H1 (cell line): ENCODE data around the gene ROR1. TPM values are rescaled to one million over a fixed set of nuclear protein-coding genes. Genes with fewer than 3 reads are reported as not detected.

Experiments used
- CTCF ChIA-PET: fragments of 300-600 bp; sonication (Branson Sonifier 250); formaldehyde crosslinking; loops from one replicate; lab custom pipeline; 2021; ENCODE audit not compliant: partially characterized antibody; lab: Charles Lee
- POLR2A ChIA-PET: fragments of 300-600 bp; sonication (Branson Sonifier 250); formaldehyde crosslinking; loops from one replicate; lab custom pipeline; 2021; ENCODE audit warnings: inconsistent platforms; ENCODE audit not compliant: partially characterized antibody; lab: Charles Lee
- DNase-seq, 2 experiments: peaks; one replicate each; pipeline versions ENCODE4 v3.0.0 to v3.0.0-alpha.2; 2010 to 2022; ENCODE audit warnings: low spot score in 2 of 2, low read depth in 1 of 2, mixed read lengths in 1 of 2
- FAIRE-seq: peaks from 2 replicates; lab custom pipeline; 2011; peaks lifted over from hg19 to GRCh38; lab: Jason Lieb, UNC
- H2AFZ ChIP-seq: 2 replicates; pipeline ENCODE4 v1.8.1; 2012; ENCODE audit warnings: low read length, inconsistent platforms
- H2AK5ac ChIP-seq: 2 replicates; pipeline ENCODE4 v1.6.1; 2013; ENCODE audit warnings: low read depth, low read length
- H2BK120ac ChIP-seq: replicated peaks from 2 replicates; pipeline ENCODE3; 2013; ENCODE audit warnings: low read depth, low read length, inconsistent platforms
- H2BK12ac ChIP-seq: 2 replicates; pipeline ENCODE4 v1.6.1; 2013; ENCODE audit warnings: low read depth, low read length
- H2BK15ac ChIP-seq: 2 replicates; pipeline ENCODE4 v1.6.1; 2013; ENCODE audit warnings: low read length
- H2BK20ac ChIP-seq: 2 replicates; pipeline ENCODE4 v1.6.1; 2013; ENCODE audit warnings: low read length
- H2BK5ac ChIP-seq: 2 replicates; pipeline ENCODE4 v1.6.1; 2013; ENCODE audit warnings: low read depth, low read length
- H3K14ac ChIP-seq: 2 replicates; pipeline ENCODE4 v1.6.1; 2013; ENCODE audit warnings: inconsistent platforms; ENCODE audit not compliant: insufficient read length
- H3K18ac ChIP-seq: 2 replicates; pipeline ENCODE4 v1.6.1; 2013; ENCODE audit warnings: low read length; ENCODE audit errors: extremely low read depth
- H3K23ac ChIP-seq: 2 replicates; pipeline ENCODE4 v1.6.1; 2013; ENCODE audit warnings: inconsistent platforms; ENCODE audit not compliant: insufficient read length
- H3K23me2 ChIP-seq: 2 replicates; pipeline ENCODE4 v1.6.1; 2013; ENCODE audit warnings: low read depth, low read length
- H3K27ac ChIP-seq: 2 replicates; pipeline ENCODE4 v1.6.1; 2011; ENCODE audit warnings: low read depth, low read length, inconsistent platforms
- H3K27me3 ChIP-seq, 4 experiments: replicated peaks in 1 of 4; 1 replicate in 1 of 4; 2 replicates in 3 of 4; pipeline versions ENCODE4 v1.6.1 to v1.8.1; 2011 to 2013; ENCODE audit warnings: low read length in 3 of 4, mild to moderate bottlenecking in 3 of 4, inconsistent platforms in 2 of 4, mixed read lengths in 2 of 4, moderate library complexity in 1 of 4; ENCODE audit not compliant: control insufficient read depth in 3 of 4, insufficient read depth in 3 of 4; ENCODE audit errors: extremely low read depth in 1 of 4
- H3K36me3 ChIP-seq, 4 experiments: 2 replicates each; pipeline versions ENCODE4 v1.6.1 to v1.8.1; 2011 to 2013; ENCODE audit warnings: mild to moderate bottlenecking in 4 of 4, low read length in 3 of 4, moderate library complexity in 2 of 4, control low read depth in 1 of 4, inconsistent platforms in 1 of 4; ENCODE audit not compliant: insufficient read depth in 4 of 4, control insufficient read depth in 2 of 4
- H3K4ac ChIP-seq: replicated peaks from 2 replicates; pipeline ENCODE3; 2013; ENCODE audit warnings: low read length, low read depth, mixed read lengths, inconsistent platforms; ENCODE audit not compliant: insufficient read length
- H3K4me1 ChIP-seq, 4 experiments: replicated peaks in 1 of 4; 1 replicate in 1 of 4; 2 replicates in 3 of 4; pipeline versions ENCODE4 v1.6.1 to v1.8.1; 2011 to 2013; ENCODE audit warnings: low read length in 3 of 4, inconsistent platforms in 2 of 4, mixed read lengths in 1 of 4; ENCODE audit not compliant: insufficient read depth in 4 of 4, control insufficient read depth in 3 of 4
- H3K4me2 ChIP-seq, 2 experiments: 2 replicates each; pipeline versions ENCODE4 v1.6.1 to v1.8.1; 2011 to 2013; ENCODE audit warnings: low read depth in 2 of 2, low read length in 2 of 2, control low read depth in 1 of 2, inconsistent platforms in 1 of 2, mild to moderate bottlenecking in 1 of 2; ENCODE audit not compliant: insufficient read depth in 1 of 2
- H3K4me3 ChIP-seq, 4 experiments: fragments of 200-600, 300-600 bp in 1 of 4; sonication (generic), shearing (Covaris generic), sonication (Bioruptor Twin) in 1 of 4; 2 replicates each; pipeline versions ENCODE4 v1.5.1 to v1.8.1; 2011 to 2016; ENCODE audit warnings: low read length in 4 of 4, low read depth in 3 of 4, control low read depth in 2 of 4, inconsistent platforms in 2 of 4, mild to moderate bottlenecking in 2 of 4, mixed read lengths in 1 of 4, moderate library complexity in 1 of 4; ENCODE audit not compliant: insufficient read depth in 2 of 4; ENCODE audit errors: extremely low read depth in 1 of 4
- H3K56ac ChIP-seq: replicated peaks from 2 replicates; pipeline ENCODE3; 2013; ENCODE audit warnings: low read depth, mild to moderate bottlenecking, mixed read lengths, low read length, inconsistent platforms; ENCODE audit not compliant: insufficient read length
- H3K79me1 ChIP-seq: 2 replicates; pipeline ENCODE4 v1.6.1; 2013; ENCODE audit warnings: low read depth, low read length, control low read depth
- H3K79me2 ChIP-seq, 2 experiments: 2 replicates each; pipeline versions ENCODE4 v1.6.1 to v1.8.1; 2012 to 2013; ENCODE audit warnings: low read length in 2 of 2, mild to moderate bottlenecking in 2 of 2, inconsistent platforms in 1 of 2; ENCODE audit not compliant: insufficient read depth in 2 of 2, control insufficient read depth in 1 of 2
- H3K9ac ChIP-seq, 4 experiments: replicated peaks in 1 of 4; 1 replicate in 1 of 4; 2 replicates in 3 of 4; pipeline versions ENCODE4 v1.6.1 to v1.8.1; 2011 to 2013; ENCODE audit warnings: low read depth in 3 of 4, low read length in 3 of 4, control low read depth in 2 of 4, mild to moderate bottlenecking in 2 of 4, moderate library complexity in 2 of 4, inconsistent platforms in 1 of 4; ENCODE audit errors: extremely low read depth in 1 of 4
- H3K9me3 ChIP-seq, 2 experiments: 2 replicates each; pipeline versions ENCODE4 v1.6.1 to v1.8.1; 2012 to 2013; ENCODE audit warnings: mild to moderate bottlenecking in 2 of 2, moderate library complexity in 2 of 2, control low read depth in 1 of 2, inconsistent platforms in 1 of 2, low read depth in 1 of 2, low read length in 1 of 2, mixed read lengths in 1 of 2; ENCODE audit not compliant: insufficient read depth in 2 of 2
- H4K20me1 ChIP-seq, 2 experiments: replicated peaks in 1 of 2; 2 replicates each; pipeline versions ENCODE3 to v1.8.1; 2011 to 2013; ENCODE audit warnings: inconsistent platforms in 2 of 2, low read length in 2 of 2, mild to moderate bottlenecking in 1 of 2; ENCODE audit not compliant: insufficient read depth in 2 of 2, control insufficient read depth in 1 of 2
- H4K5ac ChIP-seq: 2 replicates; pipeline ENCODE4 v1.6.1; 2013; ENCODE audit warnings: low read length, low read depth, mixed read lengths, inconsistent platforms; ENCODE audit not compliant: insufficient read length
- H4K8ac ChIP-seq: 2 replicates; pipeline ENCODE4 v1.8.0; 2013; ENCODE audit warnings: mild to moderate bottlenecking, moderate library complexity, low read length, inconsistent platforms; ENCODE audit not compliant: insufficient read depth; ENCODE audit errors: extremely low read depth
- H4K91ac ChIP-seq: replicated peaks from 2 replicates; pipeline ENCODE3; 2013; ENCODE audit warnings: low read length, mixed read lengths, inconsistent platforms; ENCODE audit not compliant: insufficient read length
- CBX5 ChIP-seq: fragments of 300-800, 300-1000 bp; sonication (generic); IDR thresholded peaks from 2 replicates; pipeline ENCODE4 v1.7.1; 2016; ENCODE audit warnings: antibody characterized with exemption, low read length, low read depth
- CBX8 ChIP-seq: fragments of 300-800, 300-1000 bp; sonication (generic); IDR thresholded peaks from 2 replicates; pipeline ENCODE4 v1.7.1; 2016; ENCODE audit warnings: low read depth, low read length, borderline replicate concordance
- CHD1 ChIP-seq: IDR thresholded peaks from 2 replicates; pipeline ENCODE4 v1.6.1; 2012; ENCODE audit warnings: low read depth, low read length, improper control_type of control experiment
- CHD2 ChIP-seq: IDR thresholded peaks from 2 replicates; pipeline ENCODE4 v1.6.1; 2012; ENCODE audit warnings: low read length, improper control_type of control experiment
- E2F6 ChIP-seq: IDR thresholded peaks from 2 replicates; pipeline ENCODE4 v1.6.1; 2012; ENCODE audit warnings: inconsistent platforms
- JUND ChIP-seq: IDR thresholded peaks from 2 replicates; pipeline ENCODE4 v1.6.1; 2011; ENCODE audit warnings: mild to moderate bottlenecking, improper control_type of control experiment, low read length
- KDM1A ChIP-seq: fragments of 200-600, 300-600 bp; sonication (generic); IDR thresholded peaks from 2 replicates; pipeline ENCODE4 v1.7.1; 2016; ENCODE audit warnings: mild to moderate bottlenecking, low read length, borderline replicate concordance
- KDM5A ChIP-seq: fragments of 200-600 bp; IDR thresholded peaks from 2 replicates; pipeline ENCODE4 v1.7.1; 2012; ENCODE audit warnings: mild to moderate bottlenecking, low read length, inconsistent platforms, mixed read lengths
- POLR2A ChIP-seq, 2 experiments: IDR thresholded peaks; 1 replicate in 1 of 2; 2 replicates in 1 of 2; pipeline ENCODE4 v1.6.1; 2011; ENCODE audit warnings: low read depth in 2 of 2, low read length in 2 of 2, mild to moderate bottlenecking in 2 of 2; ENCODE audit errors: control extremely low read depth in 1 of 2
- RAD21 ChIP-seq, 2 experiments: IDR thresholded peaks in 1 of 2; conservative IDR thresholded peaks in 1 of 2; 2 replicates each; pipeline ENCODE4 v1.6.1; 2011; ENCODE audit warnings: low read depth in 2 of 2, low read length in 2 of 2, improper control_type of control experiment in 1 of 2, inconsistent platforms in 1 of 2, mild to moderate bottlenecking in 1 of 2, moderate library complexity in 1 of 2
- TCF12 ChIP-seq: IDR thresholded peaks from 2 replicates; pipeline ENCODE4 v1.6.1; 2011; ENCODE audit warnings: low read depth, mild to moderate bottlenecking, low read length
- TEAD4 ChIP-seq: IDR thresholded peaks from 2 replicates; pipeline ENCODE4 v1.6.1; 2012; ENCODE audit warnings: low read depth, low read length, inconsistent platforms, mixed read lengths
- USF2 ChIP-seq: IDR thresholded peaks from 2 replicates; pipeline ENCODE4 v1.6.1; 2011; ENCODE audit warnings: low read length, improper control_type of control experiment
- WGBS, 2 experiments: shearing (Covaris generic) in 1 of 2; methylation state at CpG; one replicate each; pipeline versions ENCODE4 v1.1.6 to v1.1.7; 2013 to 2015; ENCODE audit warnings: low lambda C conversion rate in 2 of 2, mixed read lengths in 2 of 2, inconsistent platforms in 1 of 2, low coverage in 1 of 2, missing lambda C conversion rate in 1 of 2; ENCODE audit not compliant: insufficient replicate concordance in 2 of 2, insufficient coverage in 1 of 2, insufficient read length in 1 of 2; ENCODE audit errors: extremely low coverage in 1 of 2, missing lambda C conversion rate in 1 of 2; 5-methylcytosine and 5-hydroxymethylcytosine counted together
- polyA plus RNA-seq, 7 experiments: library from polyadenylated mRNA; depleted of rRNA in 3 of 7; stranded (reverse) in 5 of 7; unstranded in 2 of 7; fragments of >200 nt in 5 of 7; fragments of 200-250 nt in 2 of 7; gene quantifications; 1 replicate in 5 of 7; 2 replicates in 1 of 7; 4 replicates in 1 of 7; pipeline versions ENCODE4 v1.2.1 to v1.2.3, GENCODE V29; 2011 to 2013; ENCODE audit warnings: missing spikeins in 2 of 7, mixed read lengths in 2 of 7
- total RNA-seq: library from RNA; stranded (reverse); fragmentation: NEBNext Ultra II Directional; extraction: Animal tissue kit (Norgen Biotek cat#: 25700); gene quantifications from 2 replicates; pipeline ENCODE4 v1.2.1, GENCODE V29; 2021

Gene ROR1
- total and polyA plus RNA-seq, 2 of the 8 experiments (the other 6 are each of a cell fraction or from before 2014, with no cell fraction given) = 33.6 to 73.6 TPM

- no peak for DNase-seq
- H3K23ac ChIP-seq = no peak overlapping the region
- FAIRE-seq = no peak
- no peak overlapping the region for H4K8ac ChIP-seq
- no peak overlapping the region for H3K4me3 ChIP-seq
- no peak overlapping the region for H3K4me2 ChIP-seq
- H2BK120ac ChIP-seq = no peak overlapping the region
- CTCF ChIA-PET = interaction anchor here (1.2 kb wide), 1 partner anchor 166 kb away, joined by 3 read pairs; no protein-coding TSS in a partner anchor
- 0 out of 7 replicates have a peak, but pooled peaks cover 0 to 1% (median 0%) of the 10 kb centered on the region in 4 experiments for H3K27me3 ChIP-seq
- no peak overlapping the region for H4K5ac ChIP-seq
- H2BK12ac ChIP-seq = no peak overlapping the region
- no peak overlapping the region for H2BK15ac ChIP-seq
- no peak overlapping the region for H3K4ac ChIP-seq
- H3K9ac ChIP-seq = no peak overlapping the region
- H3K27ac ChIP-seq = no peak overlapping the region
- H4K20me1 ChIP-seq = no peaks in the 10 kb centered on the region
- H3K23me2 ChIP-seq = no peaks in the 10 kb centered on the region; the same call in 1 of the 2 replicates
- H3K14ac ChIP-seq = no peak overlapping the region
- peaks cover 0 to under 1% (median 0%) of the 10 kb centered on the region in 4 experiments; a peak in 1 of 7 replicates for H3K4me1 ChIP-seq
- WGBS, 2 experiments = 86% methylated on average over 1 of the region's 1 CpG; no CpG with 5 or more reads in 1 of the 2 experiments
- H3K36me3 ChIP-seq = no peaks in the 10 kb centered on the region
- no peaks in the 10 kb centered on the region for H3K79me2 ChIP-seq
- no peak overlapping the region for H3K18ac ChIP-seq
- H2BK5ac ChIP-seq = no peak overlapping the region
- H3K9me3 ChIP-seq = no peaks in the 10 kb centered on the region
- H2AK5ac ChIP-seq = no peak overlapping the region
- H3K79me1 ChIP-seq = no peaks in the 10 kb centered on the region
- H4K91ac ChIP-seq = no peak overlapping the region
- POLR2A ChIA-PET = interaction anchor here (1.7 kb wide), 1 partner anchor 26 kb away, joined by 4 read pairs; no protein-coding TSS in a partner anchor
- no peak overlapping the region for H3K56ac ChIP-seq
- no peak overlapping the region for H2BK20ac ChIP-seq
- H2AFZ ChIP-seq = no peak overlapping the region
- no peak for TF ChIP-seq TCF12
- TF ChIP-seq CBX5 = no peak
- TF ChIP-seq USF2 = no peak
- no peak for TF ChIP-seq POLR2A (IDR thresholded peaks at IDR 0.05; ENCODE audit: control extremely low read depth in 1 of 2, low read depth in 2 of 2, low read length in 2 of 2)
- TF ChIP-seq JUND = no peak
- TF ChIP-seq CHD2 = no peak
- no peak for TF ChIP-seq KDM5A
- no peak for TF ChIP-seq CBX8
- no peak for TF ChIP-seq RAD21 (IDR thresholded peaks at IDR 0.05 in 1 of 2, conservative IDR thresholded peaks at IDR 0.05 in 1 of 2; ENCODE audit: low read depth in 2 of 2, low read length in 2 of 2)
- no peak for TF ChIP-seq KDM1A
- no peak for TF ChIP-seq E2F6
- no peak for TF ChIP-seq TEAD4
- TF ChIP-seq CHD1 = no peak
Observed at GRCh38 chr1:63752176-63752575, 21.6 kb upstream of the ROR1 start.
